Measurements from ENCODE around the gene FYCO1.

Gene FYCO1

GRCh38 chr3:45966371-45966791 is 29.2 kb downstream of the FYCO1 start:
- Histone ChIP-seq H3K36me3 (ENCODE audit: insufficient read depth, low read length) (peaks cover 65% of the 10 kb centered on the region; the same call in 1 of the 2 replicates), H3K4me1 (ENCODE audit: insufficient read depth, low read length, poor library complexity, severe bottlenecking) (peaks cover 15% of the 10 kb centered on the region)

GRCh38 chr3:45965653-45966052 is 30.0 kb downstream of the FYCO1 start:
- Histone ChIP-seq H3K9me2 (replicated peaks; ENCODE audit: low read depth, low read length) (no peaks in the 10 kb centered on the region), H3K4me2 (ENCODE audit: low read depth, low read length, poor library complexity, severe bottlenecking) (no peak overlapping the region), H3K27me3 (ENCODE audit: insufficient read depth, low read length, poor library complexity, severe bottlenecking) (no peaks in the 10 kb centered on the region), H3K4me1 (ENCODE audit: insufficient read depth, low read length, poor library complexity, severe bottlenecking) (peaks cover 15% of the 10 kb centered on the region), H3K4me3 (ENCODE audit: low read length, poor library complexity, severe bottlenecking) (no peak overlapping the region), H3K79me2 (ENCODE audit: insufficient read depth, low read length) (no peaks in the 10 kb centered on the region), H3K9me3 (ENCODE audit: insufficient read depth, low read depth, low read length) (no peaks in the 10 kb centered on the region), H3F3A (ENCODE audit: low read depth) (no peaks in the 10 kb centered on the region), H3K36me3 (ENCODE audit: insufficient read depth, low read length) (peaks cover 71% of the 10 kb centered on the region; the same call in 1 of the 2 replicates), H2AFZ (ENCODE audit: low read length) (no peak overlapping the region), H3K9ac (ENCODE audit: low read depth, low read length, poor library complexity, severe bottlenecking) (no peak overlapping the region), H4K20me1 (ENCODE audit: insufficient read depth, low read length, poor library complexity, severe bottlenecking) (no peaks in the 10 kb centered on the region)
- TF ChIP-seq EZH2phosphoT487 (IDR thresholded peaks at IDR 0.05; ENCODE audit: borderline replicate concordance) = no peak
- no peak for TF ChIP-seq CTCF (conservative IDR thresholded peaks at IDR 0.05; ENCODE audit: low read length)

More at GRCh38 chr3:45966371-45966791, 29.2 kb downstream of the FYCO1 start:
- Histone ChIP-seq H3K79me2 (ENCODE audit: insufficient read depth, low read length) (no peaks in the 10 kb centered on the region), H3K9me2 (replicated peaks; ENCODE audit: low read depth, low read length) (no peaks in the 10 kb centered on the region), H3K9ac (ENCODE audit: low read depth, low read length, poor library complexity, severe bottlenecking) (no peak overlapping the region), H3K4me3 (ENCODE audit: low read length, poor library complexity, severe bottlenecking) (no peak overlapping the region), H3F3A (ENCODE audit: low read depth) (no peaks in the 10 kb centered on the region), H3K27me3 (ENCODE audit: insufficient read depth, low read length, poor library complexity, severe bottlenecking) (no peaks in the 10 kb centered on the region), H4K20me1 (ENCODE audit: insufficient read depth, low read length, poor library complexity, severe bottlenecking) (no peaks in the 10 kb centered on the region), H2AFZ (ENCODE audit: low read length) (no peak overlapping the region), H3K4me2 (ENCODE audit: low read depth, low read length, poor library complexity, severe bottlenecking) (no peak overlapping the region), H3K9me3 (ENCODE audit: insufficient read depth, low read depth, low read length) (no peaks in the 10 kb centered on the region)
- TF ChIP-seq CTCF (conservative IDR thresholded peaks at IDR 0.05; ENCODE audit: low read length) (no peak), EZH2phosphoT487 (IDR thresholded peaks at IDR 0.05; ENCODE audit: borderline replicate concordance) (no peak)

GRCh38 chr3:45965253-45965652 is 30.4 kb downstream of the FYCO1 start:
- Histone ChIP-seq H3F3A (ENCODE audit: low read depth) (no peaks in the 10 kb centered on the region), H3K27me3 (ENCODE audit: insufficient read depth, low read length, poor library complexity, severe bottlenecking) (no peaks in the 10 kb centered on the region), H3K4me3 (ENCODE audit: low read length, poor library complexity, severe bottlenecking) (no peak overlapping the region), H3K9me3 (ENCODE audit: insufficient read depth, low read depth, low read length) (no peaks in the 10 kb centered on the region), H3K9me2 (replicated peaks; ENCODE audit: low read depth, low read length) (no peaks in the 10 kb centered on the region), H3K79me2 (ENCODE audit: insufficient read depth, low read length) (no peaks in the 10 kb centered on the region), H4K20me1 (ENCODE audit: insufficient read depth, low read length, poor library complexity, severe bottlenecking) (no peaks in the 10 kb centered on the region), H3K4me2 (ENCODE audit: low read depth, low read length, poor library complexity, severe bottlenecking) (no peak overlapping the region), H3K4me1 (ENCODE audit: insufficient read depth, low read length, poor library complexity, severe bottlenecking) (peaks cover 15% of the 10 kb centered on the region), H3K9ac (ENCODE audit: low read depth, low read length, poor library complexity, severe bottlenecking) (no peak overlapping the region), H3K36me3 (ENCODE audit: insufficient read depth, low read length) (peaks cover 75% of the 10 kb centered on the region; the same call in 1 of the 2 replicates), H2AFZ (ENCODE audit: low read length) (no peak overlapping the region)
- TF ChIP-seq EZH2phosphoT487 (IDR thresholded peaks at IDR 0.05; ENCODE audit: borderline replicate concordance) = no peak
- no peak for TF ChIP-seq CTCF (conservative IDR thresholded peaks at IDR 0.05; ENCODE audit: low read length)
